Caco-2 (cell line): ENCODE measurements around the gene LRRIQ3. TPM values are rescaled to one million over a fixed set of nuclear protein-coding genes. Genes with fewer than 3 reads are reported as not detected.

Experiments used
- BruUV-seq: library from RNA; stranded (reverse); fragments of 400-500 nt; replicated peaks from 2 replicates; lab custom pipeline; 2021; lab: Mats Ljungman, UMichigan
- CTCF ChIA-PET: fragments of 300-600 bp; sonication (Branson Sonifier 250); formaldehyde crosslinking; loops from one replicate; lab custom pipeline; 2022; ENCODE audit warnings: antibody characterized with exemption; lab: Charles Lee
- POLR2A ChIA-PET: fragments of 300-600 bp; sonication (Branson Sonifier 250); formaldehyde crosslinking; loops from one replicate; lab custom pipeline; 2022; ENCODE audit warnings: antibody characterized with exemption; lab: Charles Lee
- DNase-seq, 2 experiments: peaks; one replicate each; pipeline versions ENCODE4 v3.0.0 to v3.0.0-alpha.2; 2020 to 2022
- H3K27me3 ChIP-seq: replicated peaks from 2 replicates; pipeline ENCODE4 v1.6.0; 2011; ENCODE audit warnings: low read length; ENCODE audit not compliant: control insufficient read depth, insufficient read depth
- H3K36me3 ChIP-seq: 2 replicates; pipeline ENCODE4 v1.5.1; 2011; ENCODE audit warnings: low read length; ENCODE audit not compliant: control insufficient read depth, insufficient read depth
- H3K4me1 ChIP-seq: fragments of 250-450 bp; sonication (Bioruptor Pico); 2 replicates; pipeline ENCODE4 v1.5.1; 2020; ENCODE audit warnings: mild to moderate bottlenecking
- H3K4me3 ChIP-seq: 2 replicates; pipeline ENCODE4 v1.5.1; 2011; ENCODE audit warnings: low read depth, mild to moderate bottlenecking, control low read depth, low read length
- H3K9me3 ChIP-seq: fragments of 250-450 bp; sonication (Bioruptor Pico); 2 replicates; pipeline ENCODE4 v1.5.1; 2020; ENCODE audit warnings: mild to moderate bottlenecking, moderate library complexity
- H3K27ac Mint-ChIP-seq: one replicate; pipeline ENCODE4 v1.8.0; 2022; ENCODE audit warnings: mixed read lengths; ENCODE audit not compliant: unreplicated experiment
- H3K27me3 Mint-ChIP-seq: one replicate; pipeline ENCODE4 v1.8.0; 2022; ENCODE audit warnings: mixed read lengths; ENCODE audit not compliant: insufficient read depth, unreplicated experiment
- H3K36me3 Mint-ChIP-seq: one replicate; pipeline ENCODE4 v1.8.0; 2022; ENCODE audit warnings: mild to moderate bottlenecking, mixed read lengths; ENCODE audit not compliant: insufficient read depth, unreplicated experiment
- H3K4me1 Mint-ChIP-seq: one replicate; pipeline ENCODE4 v1.8.0; 2022; ENCODE audit warnings: low read depth, mixed read lengths; ENCODE audit not compliant: unreplicated experiment
- H3K4me3 Mint-ChIP-seq: one replicate; pipeline ENCODE4 v1.8.0; 2022; ENCODE audit warnings: mild to moderate bottlenecking, moderate library complexity, mixed read lengths; ENCODE audit not compliant: unreplicated experiment
- H3K9me3 Mint-ChIP-seq: one replicate; pipeline ENCODE4 v1.8.0; 2022; ENCODE audit warnings: mixed read lengths; ENCODE audit not compliant: unreplicated experiment
- CTCF ChIP-seq, 2 experiments: fragments of 200-600 bp in 1 of 2; IDR thresholded peaks; 1 replicate in 1 of 2; 2 replicates in 1 of 2; pipeline versions ENCODE4 v1.5.1 to v1.8.0; 2011 to 2022; ENCODE audit warnings: antibody characterized with exemption in 1 of 2, control low read depth in 1 of 2, inconsistent platforms in 1 of 2, low read depth in 1 of 2, low read length in 1 of 2, mild to moderate bottlenecking in 1 of 2, moderate library complexity in 1 of 2; ENCODE audit not compliant: insufficient read depth in 1 of 2, severe bottlenecking in 1 of 2, unreplicated experiment in 1 of 2
- intact Hi-C: fragments of 100-400 bp; cut with micrococcal nuclease; formaldehyde crosslinking; loops from one replicate; pipeline ENCODE4 v1.10.0; 2022; ENCODE audit not compliant: unreplicated experiment
- total RNA-seq: library from RNA; stranded (reverse); gene quantifications from 2 replicates; pipeline ENCODE4 v1.2.3, GENCODE V29; 2022

LRRIQ3 gene
- total RNA-seq, 1 experiment from 2014 or later, result 0.23 TPM

- Histone ChIP-seq H3K4me3 (no peak overlapping the region), H3K27me3 (no peaks in the 10 kb centered on the region), H3K4me1 (peaks cover 24% of the 10 kb centered on the region), H3K9me3 (no peaks in the 10 kb centered on the region), H3K36me3 (no peaks in the 10 kb centered on the region)
- ChIA-PET CTCF (no interaction called here), POLR2A (no interaction called here)
- Mint-ChIP-seq H3K27ac (peak overlapping the region; percentile 80), H3K9me3 (no peaks in the 10 kb centered on the region), H3K4me1 (peaks cover 10% of the 10 kb centered on the region), H3K4me3 (no peak overlapping the region), H3K27me3 (no peaks in the 10 kb centered on the region), H3K36me3 (no peaks in the 10 kb centered on the region)
- BruUV-seq, result no TSS peak
- intact Hi-C loops, result no loop called here
- DNase-seq, result no peak
- TF ChIP-seq CTCF (IDR thresholded peaks at IDR 0.05; ENCODE audit: insufficient read depth in 1 of 2, low read depth in 1 of 2, low read length in 1 of 2, severe bottlenecking in 1 of 2, unreplicated experiment in 1 of 2), result no peak
These were observed 218.3 kb downstream of the LRRIQ3 start for GRCh38 chr1:73979684-73980083.

- intact Hi-C loops, result no loop called here
- DNase-seq, result no peak
- H3K27me3 ChIP-seq, result no peaks in the 10 kb centered on the region
- H3K4me3 Mint-ChIP-seq, result no peak overlapping the region
- POLR2A ChIA-PET, result no interaction called here
- H3K9me3 Mint-ChIP-seq, result no peaks in the 10 kb centered on the region
- H3K4me1 ChIP-seq, result peaks cover 24% of the 10 kb centered on the region
- no peaks in the 10 kb centered on the region for H3K9me3 ChIP-seq
- no peak for TF ChIP-seq CTCF (IDR thresholded peaks at IDR 0.05; ENCODE audit: insufficient read depth in 1 of 2, low read depth in 1 of 2, low read length in 1 of 2, severe bottlenecking in 1 of 2, unreplicated experiment in 1 of 2)
- H3K36me3 Mint-ChIP-seq, result no peaks in the 10 kb centered on the region
- CTCF ChIA-PET, result no interaction called here
- no peaks in the 10 kb centered on the region for H3K27me3 Mint-ChIP-seq
- peaks cover 10% of the 10 kb centered on the region for H3K4me1 Mint-ChIP-seq
- H3K36me3 ChIP-seq, result no peaks in the 10 kb centered on the region
- no peak overlapping the region for H3K4me3 ChIP-seq
- H3K27ac Mint-ChIP-seq, result no peak overlapping the region
- no TSS peak for BruUV-seq
These were observed 219.0 kb downstream of the LRRIQ3 start for GRCh38 chr1:73978964-73979363.

Other genes with a start within 250 kb of the LRRIQ3 start
- gene FPGT, start 66 bp upstream of the LRRIQ3 start, total RNA-seq, result 5.7 and 7.3 TPM in 2 replicates
- not detected in 2 replicates for gene TNNI3K, start 37.2 kb upstream of the LRRIQ3 start, total RNA-seq